ENCODE data around the gene SNX30.

Gene SNX30

GRCh38 chr9:112780450-112781036 is 30.0 kb downstream of the SNX30 start:
- no peak for TF ChIP-seq CTCF (IDR thresholded peaks at IDR 0.05; ENCODE audit: low read depth, low read length, missing control alignments)
- Histone ChIP-seq H3K36me3 (replicated peaks) (no peaks in the 10 kb centered on the region), H3K27me3 (replicated peaks) (no peaks in the 10 kb centered on the region), H3K27ac (no peak overlapping the region), H3K4me3 (ENCODE audit: low read depth, low read length) (no peak overlapping the region)
- in situ Hi-C loops (cut with HindIII; ENCODE audit: low pct_ligation_motif_present, low sequenced_read_pairs), result no loop called here
- DNase-seq, result no peak

DNA sequence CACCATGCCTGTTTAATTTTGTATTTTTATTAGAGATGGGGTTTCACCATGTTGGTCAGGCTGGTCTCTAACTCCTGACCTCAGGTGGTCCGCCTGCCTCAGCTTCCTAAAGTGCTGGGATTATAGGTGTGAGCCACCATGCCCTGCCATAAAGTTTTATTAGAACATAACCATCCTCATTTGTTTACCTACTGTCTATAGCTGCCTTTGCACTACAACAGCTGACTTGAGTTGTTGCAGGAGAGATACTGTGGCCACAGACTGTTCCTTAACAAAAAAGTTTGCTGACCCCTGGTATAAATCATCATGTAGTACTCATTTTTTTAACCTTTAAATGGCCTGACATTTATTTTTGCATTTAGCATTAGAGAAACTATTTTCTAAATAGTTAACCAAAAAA is 31.7 kb downstream of the SNX30 start:
- no peak for TF ChIP-seq CTCF (IDR thresholded peaks at IDR 0.05; ENCODE audit: low read depth, low read length, missing control alignments)
- Histone ChIP-seq H3K27ac (no peak overlapping the region), H3K4me3 (ENCODE audit: low read depth, low read length) (no peak overlapping the region), H3K36me3 (replicated peaks) (no peaks in the 10 kb centered on the region), H3K27me3 (replicated peaks) (no peaks in the 10 kb centered on the region)
- in situ Hi-C loops (cut with HindIII; ENCODE audit: low pct_ligation_motif_present, low sequenced_read_pairs), result no loop called here
- DNase-seq, result no peak

- in situ Hi-C loops (cut with HindIII; ENCODE audit: low pct_ligation_motif_present, low sequenced_read_pairs), result no loop called here
- DNase-seq, result no peak
- Histone ChIP-seq H3K27ac (no peak overlapping the region), H3K4me3 (ENCODE audit: low read depth, low read length) (no peak overlapping the region), H3K36me3 (replicated peaks) (no peaks in the 10 kb centered on the region), H3K27me3 (replicated peaks) (no peaks in the 10 kb centered on the region)
- TF ChIP-seq CTCF (IDR thresholded peaks at IDR 0.05; ENCODE audit: low read depth, low read length, missing control alignments), result no peak
These were observed 33.0 kb downstream of the SNX30 start for GRCh38 chr9:112783551-112783954.

DNA sequence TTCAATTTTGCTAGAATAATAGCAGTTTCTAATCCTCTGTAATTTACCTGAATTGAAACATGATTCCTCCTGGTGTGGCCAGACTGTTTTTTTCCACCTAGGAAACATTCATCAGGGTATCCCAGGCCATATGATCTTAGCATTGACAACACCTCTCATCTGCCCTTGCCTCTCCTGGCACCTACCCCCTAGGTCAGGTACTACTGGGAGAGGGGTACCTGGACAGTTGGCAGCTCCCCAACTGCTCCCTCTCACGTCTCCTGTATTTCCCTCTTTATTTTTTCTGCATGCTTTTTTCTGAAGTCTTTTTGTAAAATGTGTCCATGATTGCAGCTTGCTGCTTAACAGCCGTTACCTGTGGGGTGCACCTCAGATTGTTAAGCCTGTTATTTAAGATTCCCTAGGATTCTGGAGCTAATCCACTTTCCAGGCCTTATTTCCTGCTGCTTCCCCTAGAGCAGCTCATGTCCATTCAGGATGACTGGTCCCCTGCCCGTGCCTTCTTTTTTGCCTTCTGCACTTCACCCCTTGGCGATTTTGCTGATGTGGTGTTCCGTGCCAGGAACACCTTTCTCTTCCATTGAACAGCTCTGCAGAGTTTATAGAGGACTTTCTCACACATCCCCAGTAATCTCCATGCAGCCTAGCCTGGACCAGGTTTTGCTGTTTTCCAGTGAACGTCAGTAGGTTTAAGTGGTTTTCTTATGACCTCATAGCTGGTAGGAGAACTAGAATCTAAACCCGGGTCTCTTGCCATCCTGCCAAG is 33.6 kb downstream of the SNX30 start:
- H3K27me3 ChIP-seq (replicated peaks), result no peaks in the 10 kb centered on the region
- H3K4me3 ChIP-seq (ENCODE audit: low read depth, low read length), result no peak overlapping the region
- H3K36me3 ChIP-seq (replicated peaks), result no peaks in the 10 kb centered on the region
- in situ Hi-C loops (cut with HindIII; ENCODE audit: low pct_ligation_motif_present, low sequenced_read_pairs), result no loop called here
- H3K27ac ChIP-seq, result no peak overlapping the region
- TF ChIP-seq CTCF (IDR thresholded peaks at IDR 0.05; ENCODE audit: low read depth, low read length, missing control alignments), result no peak
- DNase-seq, result no peak

- TF ChIP-seq CTCF (IDR thresholded peaks at IDR 0.05; ENCODE audit: low read depth, low read length, missing control alignments), result no peak
- Histone ChIP-seq H3K36me3 (replicated peaks) (no peaks in the 10 kb centered on the region), H3K27ac (no peak overlapping the region), H3K4me3 (ENCODE audit: low read depth, low read length) (no peak overlapping the region), H3K27me3 (replicated peaks) (no peaks in the 10 kb centered on the region)
- in situ Hi-C loops (cut with HindIII; ENCODE audit: low pct_ligation_motif_present, low sequenced_read_pairs), result no loop called here
- DNase-seq, result no peak
These were observed 35.4 kb downstream of the SNX30 start for GRCh38 chr9:112785986-112786385.

All from brain microvascular endothelial cell (primary cell).